Activated T-helper 9 cell treated with anti-CD3 and anti-CD28 coated beads, Interleukin-2, amount 50 U/mL, for 16 hours (primary cell): ENCODE results near the gene OR3A1.
"Not testable (repeated sequence)": the region's sequence is repeated elsewhere in the genome, so short reads cannot be mapped to it uniquely, and the experiment has no call there.

Experiments
- DNase-seq: peaks from one replicate; pipeline ENCODE4 v3.0.0-alpha.2; 2020; ENCODE audit warnings: low read depth

The OR3A1 gene

GRCh38 chr17:3298260-3298659 lies at the start of gene OR3A1:
Gene OR3A1, minus strand, starts transcription at chr17:3298360. Its CDS starts 5,778 bp downstream, at chr17:3292582.
- DNase-seq: no peak

GRCh38 chr17:3342782-3343181 lies 44.6 kb upstream of the OR3A1 start:
- not testable (repeated sequence) for DNase-seq

- no peak for DNase-seq
These were observed 37.7 kb upstream of the OR3A1 start for GRCh38 chr17:3335876-3336275.

GRCh38 chr17:3318336-3318735 lies 20.2 kb upstream of the OR3A1 start:
- DNase-seq: no peak

- no peak for DNase-seq
These were observed 18.7 kb upstream of the OR3A1 start for GRCh38 chr17:3316836-3317235.

GRCh38 chr17:3308603-3309002 lies 10.4 kb upstream of the OR3A1 start:
- no peak for DNase-seq

GRCh38 chr17:3295632-3296031 lies 2.5 kb downstream of the OR3A1 start:
- DNase-seq: no peak

GRCh38 chr17:3293548-3293947 lies 4.6 kb downstream of the OR3A1 start:
- DNase-seq: not testable (repeated sequence)

GRCh38 chr17:3282901-3283300 lies 15.3 kb downstream of the OR3A1 start:
- no peak for DNase-seq

GRCh38 chr17:3276126-3276525 lies 22.0 kb downstream of the OR3A1 start:
- no peak for DNase-seq

- no peak for DNase-seq
These were observed 26.9 kb downstream of the OR3A1 start for GRCh38 chr17:3271072-3271848.

- DNase-seq: no peak
These were observed 37.6 kb downstream of the OR3A1 start for GRCh38 chr17:3260600-3260999.

GRCh38 chr17:3260163-3260562 lies 38.0 kb downstream of the OR3A1 start:
- no peak for DNase-seq

- no peak for DNase-seq
These were observed 41.6 kb downstream of the OR3A1 start for GRCh38 chr17:3256575-3256974.

GRCh38 chr17:3249013-3249412 lies 49.1 kb downstream of the OR3A1 start:
- not testable (repeated sequence) for DNase-seq

- not testable (repeated sequence) for DNase-seq
These were observed 53.3 kb downstream of the OR3A1 start for GRCh38 chr17:3244841-3245240.

- not testable (repeated sequence) for DNase-seq
These were observed 57.1 kb downstream of the OR3A1 start for GRCh38 chr17:3241044-3241443.
